OCI-LY1 (cell line): ENCODE results near the gene C1orf116.

ENCODE experiments used
- H2AFZ ChIP-seq: fragments of 200-600 bp; sonication (generic), shearing (Covaris generic); 2 replicates; pipeline ENCODE4 v1.6.0; 2014; ENCODE audit warnings: antibody characterized with exemption, mild to moderate bottlenecking, low read length
- H3F3A ChIP-seq: fragments of 200-600 bp; sonication (generic), shearing (Covaris generic); 2 replicates; pipeline ENCODE4 v1.6.0; 2014; ENCODE audit warnings: mild to moderate bottlenecking, antibody characterized with exemption, low read length, moderate library complexity; ENCODE audit not compliant: insufficient read depth
- H3K27ac ChIP-seq: fragments of 200-600 bp; sonication (generic); 2 replicates; pipeline ENCODE4 v1.5.1; 2014; ENCODE audit warnings: low read length, mixed run types, mild to moderate bottlenecking, low read depth; ENCODE audit not compliant: poor library complexity, severe bottlenecking
- H3K27me3 ChIP-seq: fragments of 200-600 bp; sonication (generic); 2 replicates; pipeline ENCODE4 v1.6.0; 2014; ENCODE audit warnings: antibody characterized with exemption, mild to moderate bottlenecking, low read length, moderate library complexity; ENCODE audit not compliant: insufficient read depth
- H3K36me3 ChIP-seq: fragments of 200-600 bp; sonication (generic); 2 replicates; pipeline ENCODE4 v1.6.1; 2014; ENCODE audit warnings: mild to moderate bottlenecking, antibody characterized with exemption, low read length, moderate library complexity, mixed read lengths; ENCODE audit not compliant: insufficient read depth
- H3K4me1 ChIP-seq: fragments of 200-600 bp; sonication (generic); 2 replicates; pipeline ENCODE4 v1.5.1; 2014; ENCODE audit warnings: mild to moderate bottlenecking, low read length, moderate library complexity; ENCODE audit not compliant: insufficient read depth, severe bottlenecking
- H3K4me2 ChIP-seq: fragments of 200-600 bp; sonication (generic), shearing (Covaris generic); 2 replicates; pipeline ENCODE4 v1.6.1; 2014; ENCODE audit warnings: low read length
- H3K4me3 ChIP-seq: fragments of 200-600 bp; sonication (generic); 2 replicates; pipeline ENCODE4 v1.5.1; 2014; ENCODE audit warnings: low read length, low read depth, mild to moderate bottlenecking, mixed read lengths; ENCODE audit not compliant: poor library complexity, severe bottlenecking
- H3K79me2 ChIP-seq: fragments of 200-600 bp; shearing (Covaris generic); 2 replicates; pipeline ENCODE4 v1.6.1; 2016; ENCODE audit warnings: mixed run types, low read length, mixed read lengths; ENCODE audit not compliant: insufficient read depth
- H3K9ac ChIP-seq: fragments of 200-600 bp; sonication (generic), shearing (Covaris generic); 2 replicates; pipeline ENCODE4 v1.6.1; 2014; ENCODE audit warnings: mild to moderate bottlenecking, low read length, mixed read lengths
- H3K9me2 ChIP-seq: fragments of 200-600 bp; sonication (generic), shearing (Covaris generic); 2 replicates; pipeline ENCODE4 v1.6.1; 2014; ENCODE audit warnings: low read depth, mild to moderate bottlenecking, low read length, mixed read lengths
- H3K9me3 ChIP-seq: fragments of 200-600 bp; shearing (Covaris generic); 2 replicates; pipeline ENCODE4 v1.6.1; 2014; ENCODE audit warnings: low read length, mixed read lengths
- H4K20me1 ChIP-seq: fragments of 200-600 bp; sonication (generic), shearing (Covaris generic); 2 replicates; pipeline ENCODE4 v1.6.0; 2016; ENCODE audit warnings: mild to moderate bottlenecking, low read length; ENCODE audit not compliant: insufficient read depth
- EZH2 ChIP-seq: fragments of 200-600 bp; sonication (generic), shearing (Covaris generic); IDR thresholded peaks from 2 replicates; pipeline ENCODE4 v1.8.0; 2017; ENCODE audit warnings: borderline replicate concordance, mixed run types, mild to moderate bottlenecking, antibody characterized with exemption, low read length, moderate library complexity, mixed read lengths
- TF ChIP-seq, protein P1 (sequence below): fragments of 200-600 bp; sonication (generic), shearing (Covaris generic); IDR thresholded peaks from 2 replicates; pipeline ENCODE4 v1.5.1; 2017; ENCODE audit warnings: mild to moderate bottlenecking, antibody characterized with exemption, low read length, moderate library complexity, mixed read lengths

C1orf116 gene

DNA sequence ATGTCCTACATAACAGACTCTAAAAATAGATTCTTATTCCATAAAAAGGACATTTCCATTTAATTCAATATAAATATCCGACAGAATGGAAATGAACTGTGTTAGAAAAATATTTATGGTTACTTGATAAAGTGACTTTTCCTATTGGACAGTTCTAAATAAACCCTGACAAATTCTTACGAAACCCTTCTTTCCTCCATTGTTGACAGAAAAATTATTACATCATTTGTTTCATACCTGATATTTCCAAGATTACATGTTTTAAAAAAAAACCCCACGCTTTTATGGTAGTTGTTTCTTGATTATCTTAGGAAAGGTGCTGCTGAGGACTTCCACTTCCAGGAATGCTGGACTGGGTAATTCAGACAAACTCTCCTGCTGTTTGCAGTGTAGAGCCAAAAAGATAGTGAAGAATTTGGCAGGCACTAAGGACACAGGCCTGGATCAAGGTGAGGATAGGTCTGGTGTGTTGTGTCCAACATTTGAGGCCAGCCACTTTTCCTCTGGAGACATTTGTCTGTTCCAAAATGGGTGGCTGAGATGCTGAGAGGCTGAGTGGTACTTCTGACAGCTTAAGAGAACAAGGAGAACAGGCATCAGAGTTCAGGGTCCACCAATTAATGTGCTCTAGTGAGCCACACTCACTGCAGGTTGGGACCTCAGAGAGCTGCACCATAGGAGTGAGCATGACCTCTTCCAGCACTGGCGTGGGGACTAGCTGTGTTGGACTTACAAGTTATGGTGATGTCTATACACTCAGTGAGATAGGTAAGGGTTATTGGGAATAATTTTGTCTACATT lies 7.0 kb upstream of the C1orf116 start:
- H3K4me2 ChIP-seq = no peak overlapping the region
- H3K4me3 ChIP-seq = no peak overlapping the region
- H3K27me3 ChIP-seq = no peaks in the 10 kb centered on the region
- H2AFZ ChIP-seq = no peak overlapping the region
- no peak overlapping the region for H3K27ac ChIP-seq
- H3K9me2 ChIP-seq = no peaks in the 10 kb centered on the region
- no peak overlapping the region for H3K9ac ChIP-seq
- no peaks in the 10 kb centered on the region for H3K79me2 ChIP-seq
- H3K9me3 ChIP-seq = no peaks in the 10 kb centered on the region
- TF ChIP-seq, protein P1, sequence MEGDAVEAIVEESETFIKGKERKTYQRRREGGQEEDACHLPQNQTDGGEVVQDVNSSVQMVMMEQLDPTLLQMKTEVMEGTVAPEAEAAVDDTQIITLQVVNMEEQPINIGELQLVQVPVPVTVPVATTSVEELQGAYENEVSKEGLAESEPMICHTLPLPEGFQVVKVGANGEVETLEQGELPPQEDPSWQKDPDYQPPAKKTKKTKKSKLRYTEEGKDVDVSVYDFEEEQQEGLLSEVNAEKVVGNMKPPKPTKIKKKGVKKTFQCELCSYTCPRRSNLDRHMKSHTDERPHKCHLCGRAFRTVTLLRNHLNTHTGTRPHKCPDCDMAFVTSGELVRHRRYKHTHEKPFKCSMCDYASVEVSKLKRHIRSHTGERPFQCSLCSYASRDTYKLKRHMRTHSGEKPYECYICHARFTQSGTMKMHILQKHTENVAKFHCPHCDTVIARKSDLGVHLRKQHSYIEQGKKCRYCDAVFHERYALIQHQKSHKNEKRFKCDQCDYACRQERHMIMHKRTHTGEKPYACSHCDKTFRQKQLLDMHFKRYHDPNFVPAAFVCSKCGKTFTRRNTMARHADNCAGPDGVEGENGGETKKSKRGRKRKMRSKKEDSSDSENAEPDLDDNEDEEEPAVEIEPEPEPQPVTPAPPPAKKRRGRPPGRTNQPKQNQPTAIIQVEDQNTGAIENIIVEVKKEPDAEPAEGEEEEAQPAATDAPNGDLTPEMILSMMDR = no peak
- TF ChIP-seq EZH2 = no peak
- no peaks in the 10 kb centered on the region for H3F3A ChIP-seq
- H3K4me1 ChIP-seq = no peaks in the 10 kb centered on the region
- H4K20me1 ChIP-seq = no peaks in the 10 kb centered on the region
- peaks cover under 1% of the 10 kb centered on the region; the same call in 1 of the 2 replicates for H3K36me3 ChIP-seq

DNA sequence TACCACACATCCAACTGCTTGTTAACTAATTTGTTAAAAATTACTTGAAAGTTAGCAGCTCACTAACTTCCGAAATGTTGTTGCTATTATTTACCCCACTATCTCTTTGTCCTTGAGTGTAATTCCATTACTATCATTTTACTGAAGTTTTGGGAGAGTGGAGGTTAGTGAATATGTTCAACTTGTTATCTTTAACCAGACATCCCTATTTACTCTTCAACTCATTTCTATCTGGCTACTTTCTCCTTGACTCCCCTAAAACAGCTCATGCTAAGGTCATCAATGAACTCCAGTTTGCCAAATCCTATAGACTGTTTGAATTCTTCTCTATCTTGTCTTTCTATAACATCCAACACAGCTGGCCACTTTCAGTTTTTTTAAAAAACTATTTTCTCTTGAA lies 4.3 kb upstream of the C1orf116 start:
- Histone ChIP-seq H3K79me2 (no peaks in the 10 kb centered on the region), H3K36me3 (no peaks in the 10 kb centered on the region), H3F3A (no peaks in the 10 kb centered on the region), H3K9ac (no peak overlapping the region), H3K4me2 (no peak overlapping the region), H3K9me3 (no peaks in the 10 kb centered on the region), H3K4me1 (no peaks in the 10 kb centered on the region), H2AFZ (no peak overlapping the region), H3K9me2 (no peaks in the 10 kb centered on the region), H3K27ac (no peak overlapping the region), H3K4me3 (no peak overlapping the region), H3K27me3 (no peaks in the 10 kb centered on the region), H4K20me1 (no peaks in the 10 kb centered on the region)
- TF ChIP-seq EZH2 = no peak
- TF ChIP-seq, protein P1 = no peak

DNA sequence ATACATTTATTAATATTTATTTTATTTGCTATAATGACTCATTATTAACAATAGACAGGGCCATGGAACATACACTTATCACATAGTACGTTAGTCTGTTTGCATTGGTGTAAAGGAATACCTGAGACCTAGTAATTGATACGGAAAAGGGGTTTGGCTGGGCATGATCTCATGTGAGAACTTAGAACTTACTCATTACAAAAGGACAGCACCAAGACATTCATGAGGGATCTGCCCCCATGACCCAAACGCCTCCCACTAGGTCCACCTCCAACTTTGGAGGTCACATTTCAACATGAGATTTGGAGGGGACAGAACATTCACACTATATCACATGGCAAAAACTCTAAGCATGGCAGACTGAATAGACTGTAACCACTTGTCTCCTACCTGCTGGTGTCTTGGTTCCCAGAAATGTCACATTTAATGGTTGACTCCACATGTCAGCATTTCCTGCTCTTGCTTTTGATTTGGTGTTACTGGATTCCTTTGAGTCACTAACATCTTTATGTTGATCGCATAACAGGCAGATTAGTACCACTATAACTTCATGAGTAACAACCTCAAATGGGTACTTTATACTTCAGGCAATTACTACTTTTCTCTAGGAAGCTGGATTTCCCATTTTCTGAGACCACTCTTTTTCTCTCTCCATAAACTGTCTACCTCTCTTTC lies 3.5 kb upstream of the C1orf116 start:
- Histone ChIP-seq H4K20me1 (no peaks in the 10 kb centered on the region), H3K36me3 (no peaks in the 10 kb centered on the region), H3K27me3 (no peaks in the 10 kb centered on the region), H3K4me2 (no peak overlapping the region), H3K4me1 (no peaks in the 10 kb centered on the region), H3K9me3 (no peaks in the 10 kb centered on the region), H2AFZ (no peak overlapping the region), H3K79me2 (no peaks in the 10 kb centered on the region), H3K9me2 (no peaks in the 10 kb centered on the region), H3K9ac (no peak overlapping the region), H3K27ac (no peak overlapping the region), H3K4me3 (no peak overlapping the region), H3F3A (no peaks in the 10 kb centered on the region)
- no peak for TF ChIP-seq EZH2
- TF ChIP-seq, protein P1 = no peak
